Activated CD4-positive, alpha-beta memory T cell treated with anti-CD3 and anti-CD28 coated beads for 36 hours (primary cell): ENCODE data around the gene OR2T29. TPM values are rescaled to one million over a fixed set of nuclear protein-coding genes. Genes with fewer than 3 reads are reported as not detected.
"Not testable (repeated sequence)": the region's sequence is repeated elsewhere in the genome, so short reads cannot be mapped to it uniquely, and the experiment has no call there.

Experiments used
- CTCF ChIA-PET: fragments of 350-600 bp; sonication (Branson Sonifier 250); formaldehyde crosslinking; loops from one replicate; lab custom pipeline; 2021; ENCODE audit warnings: antibody characterized with exemption, inconsistent platforms; lab: Charles Lee
- POLR2A ChIA-PET: fragments of 350-600 bp; sonication (Branson Sonifier 250); formaldehyde crosslinking; loops from one replicate; lab custom pipeline; 2021; ENCODE audit warnings: antibody characterized with exemption; lab: Charles Lee
- DNase-seq: peaks from one replicate; pipeline ENCODE4 v3.0.0-alpha.2; 2020
- H3K27ac Mint-ChIP-seq: one replicate; pipeline ENCODE4 v1.8.0; 2021; ENCODE audit warnings: mixed read lengths
- H3K27me3 Mint-ChIP-seq: one replicate; pipeline ENCODE4 v1.8.0; 2021; ENCODE audit warnings: mixed read lengths
- H3K36me3 Mint-ChIP-seq: one replicate; pipeline ENCODE4 v1.8.0; 2021; ENCODE audit warnings: mixed read lengths
- H3K4me1 Mint-ChIP-seq: one replicate; pipeline ENCODE4 v1.8.0; 2021; ENCODE audit warnings: low read depth, mixed read lengths
- H3K4me3 Mint-ChIP-seq: one replicate; pipeline ENCODE4 v1.8.0; 2021; ENCODE audit warnings: mild to moderate bottlenecking, mixed read lengths
- H3K9me3 Mint-ChIP-seq: one replicate; pipeline ENCODE4 v1.8.0; 2021; ENCODE audit warnings: mixed read lengths
- intact Hi-C: fragments of 100-400 bp; cut with micrococcal nuclease; formaldehyde crosslinking; loops from one replicate; pipeline ENCODE4 v1.15.1; 2023
- total RNA-seq, 2 experiments: library from RNA; stranded (reverse); gene quantifications; one replicate each; pipeline ENCODE4 v1.2.3, GENCODE V29; 2021

OR2T29 gene
- total RNA-seq, 2 experiments from 2014 or later = not detected

GRCh38 chr1:248574657-248575056 lies 12.1 kb upstream of the OR2T29 start, which contains the start of gene OR2T34:
OR2T34 (minus strand) TSS chr1:248574757; CDS start chr1:248574757, 0 bp downstream.
- H3K4me1 Mint-ChIP-seq = peaks cover 12% of the 10 kb centered on the region
- H3K9me3 Mint-ChIP-seq, DNase-seq, H3K27me3 Mint-ChIP-seq, CTCF ChIA-PET, H3K4me3 Mint-ChIP-seq, H3K27ac Mint-ChIP-seq, POLR2A ChIA-PET, H3K36me3 Mint-ChIP-seq: not testable (repeated sequence)
- intact Hi-C loops = loop anchor here (10.0 kb wide), 1 partner anchor 100 kb away; the partner anchor contains the start of gene OR2T3

- intact Hi-C loops = loop anchor here (10.0 kb wide), 1 partner anchor 99 kb away; the partner anchor contains the start of gene OR2T3
- CTCF ChIA-PET, H3K36me3 Mint-ChIP-seq, H3K27ac Mint-ChIP-seq, POLR2A ChIA-PET, H3K9me3 Mint-ChIP-seq, H3K4me3 Mint-ChIP-seq, H3K27me3 Mint-ChIP-seq, DNase-seq: not testable (repeated sequence)
- H3K4me1 Mint-ChIP-seq = peaks cover 12% of the 10 kb centered on the region
Measured at GRCh38 chr1:248573856-248574255, 11.3 kb upstream of the OR2T29 start.

DNA sequence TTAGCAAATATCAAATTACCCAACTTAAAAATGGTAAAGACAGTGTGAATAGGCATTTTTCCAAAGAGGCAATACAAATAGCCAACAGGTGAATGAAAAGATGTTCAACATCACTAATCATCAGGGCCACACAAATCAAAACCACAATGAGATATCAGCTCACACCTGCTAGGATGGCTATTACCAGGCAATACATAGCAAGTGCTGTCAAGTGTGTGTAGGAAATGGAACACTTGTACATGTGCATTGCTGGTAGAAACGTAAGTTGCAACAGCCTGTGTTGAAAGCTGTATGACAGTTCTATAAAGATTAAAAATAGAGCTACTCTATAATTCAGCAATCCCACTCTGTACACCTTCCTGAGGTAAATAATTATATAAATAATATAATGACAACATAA lies 9.5 kb upstream of the OR2T29 start:
- DNase-seq, H3K27me3 Mint-ChIP-seq, H3K27ac Mint-ChIP-seq, H3K9me3 Mint-ChIP-seq, POLR2A ChIA-PET, H3K4me3 Mint-ChIP-seq, CTCF ChIA-PET, H3K36me3 Mint-ChIP-seq: not testable (repeated sequence)
- peaks cover 12% of the 10 kb centered on the region for H3K4me1 Mint-ChIP-seq
- intact Hi-C loops = loop anchor here (10.0 kb wide), 1 partner anchor 97 kb away; the partner anchor contains the start of gene OR2T3

DNA sequence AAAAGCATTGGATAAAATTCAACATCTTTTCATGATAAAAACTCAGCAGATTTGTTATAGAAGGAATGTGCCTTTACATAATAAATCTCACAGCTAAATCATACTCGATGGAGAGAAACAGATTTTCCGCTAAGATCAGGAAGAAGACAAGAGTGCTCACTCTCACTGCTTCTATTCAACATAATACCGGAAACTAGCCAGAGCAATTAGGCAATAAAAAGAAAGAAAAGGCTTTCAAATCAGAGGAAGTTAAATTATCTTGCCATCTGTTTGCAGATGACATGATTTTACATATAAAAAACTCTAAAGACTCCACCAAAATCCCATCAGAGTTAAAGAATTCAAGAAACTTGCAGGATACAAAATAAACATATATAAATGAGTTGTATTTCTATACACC lies 8.2 kb upstream of the OR2T29 start:
- DNase-seq, H3K4me1 Mint-ChIP-seq, H3K27ac Mint-ChIP-seq, CTCF ChIA-PET, H3K9me3 Mint-ChIP-seq, POLR2A ChIA-PET, H3K36me3 Mint-ChIP-seq, H3K27me3 Mint-ChIP-seq, H3K4me3 Mint-ChIP-seq: not testable (repeated sequence)
- intact Hi-C loops = loop anchor here (10.0 kb wide), 1 partner anchor 96 kb away; the partner anchor contains the start of gene OR2T3

DNA sequence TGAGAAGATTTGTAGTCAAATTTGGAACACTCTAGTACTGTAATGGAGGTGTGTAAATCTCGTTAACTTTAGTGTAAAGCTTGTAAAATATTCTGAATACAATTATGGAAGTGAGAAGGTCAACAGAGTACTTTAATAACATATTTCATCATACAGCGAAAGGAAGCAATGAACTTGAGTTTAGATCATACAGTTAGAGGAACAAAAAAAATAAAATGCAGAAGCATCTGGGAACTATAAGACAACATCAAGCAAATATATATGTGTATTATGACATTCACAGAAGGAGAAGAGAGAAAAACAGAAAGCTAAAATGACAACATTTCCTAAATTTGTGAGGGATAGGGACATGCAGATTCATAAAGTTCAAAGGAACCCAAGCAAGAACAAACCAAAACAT lies 6.5 kb upstream of the OR2T29 start:
- CTCF ChIA-PET, H3K4me3 Mint-ChIP-seq, POLR2A ChIA-PET, DNase-seq, H3K36me3 Mint-ChIP-seq, H3K27me3 Mint-ChIP-seq, intact Hi-C loops, H3K9me3 Mint-ChIP-seq, H3K27ac Mint-ChIP-seq: not testable (repeated sequence)
- peaks cover 12% of the 10 kb centered on the region for H3K4me1 Mint-ChIP-seq

DNA sequence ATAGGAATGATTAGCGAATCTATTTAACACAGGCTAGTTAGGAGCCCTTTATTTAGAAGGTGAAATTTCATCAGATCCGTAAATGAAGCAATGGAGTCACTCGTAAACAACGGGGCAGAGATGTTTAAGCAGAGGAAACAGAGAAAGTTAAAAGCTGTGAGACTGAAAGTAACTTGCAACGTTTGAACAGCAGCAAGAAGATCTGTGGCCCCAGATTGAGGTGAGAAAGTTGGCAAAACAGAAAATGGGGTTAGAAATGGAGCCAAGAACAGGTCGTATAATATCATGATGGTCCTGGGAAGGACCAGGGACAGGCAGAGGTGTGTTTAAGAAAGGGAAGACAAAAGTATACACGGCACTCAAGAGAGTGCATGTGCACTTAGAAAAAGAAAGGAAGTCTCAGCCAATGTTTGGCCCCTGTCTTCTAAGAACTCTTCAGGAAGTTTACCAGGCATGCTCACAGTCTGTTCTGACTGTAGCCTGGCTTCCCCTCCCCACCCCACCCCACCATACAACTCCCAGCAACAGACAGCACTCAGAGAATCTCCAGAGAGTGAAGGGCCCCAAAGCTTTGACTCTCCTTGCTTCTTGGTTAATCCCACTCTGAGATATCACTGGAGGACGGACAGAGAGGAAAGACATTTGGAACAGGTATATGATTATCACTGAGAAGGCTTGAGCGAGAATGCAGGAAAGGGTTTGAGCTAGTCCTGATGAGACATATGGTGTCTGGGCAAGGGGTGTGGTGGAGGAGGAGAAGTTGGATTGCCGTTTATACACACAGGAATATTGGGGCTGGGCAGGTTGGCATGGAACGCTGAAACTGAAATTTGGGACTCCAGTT lies 3.2 kb upstream of the OR2T29 start:
- intact Hi-C loops, H3K27me3 Mint-ChIP-seq, H3K9me3 Mint-ChIP-seq, POLR2A ChIA-PET, CTCF ChIA-PET, H3K36me3 Mint-ChIP-seq: not testable (repeated sequence)
- H3K4me3 Mint-ChIP-seq = peak overlapping the region; percentile 79
- peak overlapping the region; percentile 90 for H3K27ac Mint-ChIP-seq
- H3K4me1 Mint-ChIP-seq = peaks cover 11% of the 10 kb centered on the region
- DNase-seq = peak; percentile 25

- H3K36me3 Mint-ChIP-seq, CTCF ChIA-PET, intact Hi-C loops, H3K4me3 Mint-ChIP-seq, H3K27ac Mint-ChIP-seq, H3K9me3 Mint-ChIP-seq, POLR2A ChIA-PET, H3K27me3 Mint-ChIP-seq, DNase-seq, H3K4me1 Mint-ChIP-seq: not testable (repeated sequence)
Measured at GRCh38 chr1:248551027-248551426, 11.5 kb downstream of the OR2T29 start.

- CTCF ChIA-PET, POLR2A ChIA-PET, H3K27ac Mint-ChIP-seq, DNase-seq, H3K27me3 Mint-ChIP-seq, intact Hi-C loops, H3K4me1 Mint-ChIP-seq, H3K9me3 Mint-ChIP-seq, H3K36me3 Mint-ChIP-seq, H3K4me3 Mint-ChIP-seq: not testable (repeated sequence)
Measured at GRCh38 chr1:248547383-248547782, 15.2 kb downstream of the OR2T29 start.

DNA sequence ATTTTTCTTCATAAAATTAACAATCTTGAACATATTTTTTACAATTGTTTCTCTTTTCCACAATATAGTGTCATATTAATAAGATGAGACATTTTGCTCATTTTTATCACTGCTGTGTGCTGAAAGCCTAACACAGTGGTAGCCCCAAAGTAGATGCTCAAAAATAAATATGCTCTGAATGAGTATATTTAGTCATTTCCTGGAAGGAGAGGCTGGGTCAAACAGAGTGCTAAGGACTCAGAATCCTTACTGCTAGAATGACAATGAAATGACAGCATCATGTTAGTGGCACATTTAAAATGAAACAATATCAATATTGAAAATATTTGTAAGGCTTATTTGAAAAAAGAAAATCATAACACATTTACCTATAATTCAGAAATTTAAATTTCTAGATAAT lies 25.1 kb downstream of the OR2T29 start:
- intact Hi-C loops, DNase-seq, H3K4me3 Mint-ChIP-seq, H3K9me3 Mint-ChIP-seq, H3K4me1 Mint-ChIP-seq, H3K27me3 Mint-ChIP-seq, POLR2A ChIA-PET, H3K27ac Mint-ChIP-seq, H3K36me3 Mint-ChIP-seq, CTCF ChIA-PET: not testable (repeated sequence)

GRCh38 chr1:248521856-248522255 lies 40.7 kb downstream of the OR2T29 start:
- no peaks in the 10 kb centered on the region for H3K4me1 Mint-ChIP-seq

GRCh38 chr1:248510217-248510616 lies 52.4 kb downstream of the OR2T29 start:
- DNase-seq, intact Hi-C loops, POLR2A ChIA-PET, H3K4me3 Mint-ChIP-seq, CTCF ChIA-PET, H3K36me3 Mint-ChIP-seq, H3K9me3 Mint-ChIP-seq, H3K4me1 Mint-ChIP-seq, H3K27ac Mint-ChIP-seq, H3K27me3 Mint-ChIP-seq: not testable (repeated sequence)

More at GRCh38 chr1:248521856-248522255, 40.7 kb downstream of the OR2T29 start:
- Mint-ChIP-seq H3K9me3 (peaks cover 8% of the 10 kb centered on the region), H3K36me3 (no peaks in the 10 kb centered on the region), H3K4me3 (no peak overlapping the region), H3K27me3 (no peaks in the 10 kb centered on the region), H3K27ac (no peak overlapping the region)
- intact Hi-C loops = no loop called here
- no peak for DNase-seq
- ChIA-PET POLR2A (no interaction called here), CTCF (no interaction called here)

GRCh38 chr1:248507773-248508172 lies 54.8 kb downstream of the OR2T29 start, which contains the start of gene OR2G6:
OR2G6 (plus strand) TSS chr1:248508073; CDS start chr1:248521647, 13,574 bp downstream.
- H3K27ac Mint-ChIP-seq, intact Hi-C loops, H3K36me3 Mint-ChIP-seq, CTCF ChIA-PET, H3K4me1 Mint-ChIP-seq, H3K27me3 Mint-ChIP-seq, H3K9me3 Mint-ChIP-seq, H3K4me3 Mint-ChIP-seq, DNase-seq, POLR2A ChIA-PET: not testable (repeated sequence)
